HEK293T (cell line): ENCODE data around the gene PAPOLG.

Experiments used
- CTCF ChIA-PET: fragments of 350-600 bp; formaldehyde crosslinking; extraction: SDS; loops from one replicate; lab custom pipeline; 2021; ENCODE audit warnings: antibody characterized with exemption, inconsistent platforms; lab: Yijun Ruan, JAX
- POLR2A ChIA-PET: fragments of 350-600 bp; formaldehyde crosslinking; extraction: SDS; loops from one replicate; lab custom pipeline; 2020; ENCODE audit warnings: antibody characterized with exemption, inconsistent platforms; lab: Yijun Ruan, JAX
- DNase-seq: peaks from one replicate; pipeline ENCODE4 v3.0.0; 2012; ENCODE audit warnings: mixed read lengths; ENCODE audit errors: extremely low spot score
- ARNT ChIP-seq: fragments of 450-650 bp; IDR thresholded peaks from 2 replicates; pipeline ENCODE4 v1.6.1; 2017; ENCODE audit warnings: mild to moderate bottlenecking
- BHLHE40 ChIP-seq: fragments of 450-650 bp; IDR thresholded peaks from 2 replicates; pipeline ENCODE4 v1.6.1; 2016; ENCODE audit warnings: mild to moderate bottlenecking, moderate library complexity, borderline replicate concordance
- CTBP1 ChIP-seq: fragments of 450-650 bp; IDR thresholded peaks from 2 replicates; pipeline ENCODE4 v1.6.1; 2016; ENCODE audit warnings: borderline replicate concordance
- ELF4 ChIP-seq: fragments of 450-650 bp; IDR thresholded peaks from 2 replicates; pipeline ENCODE4 v1.6.1; 2017; ENCODE audit warnings: antibody characterized with exemption
- FOXA1 ChIP-seq: fragments of 450-650 bp; IDR thresholded peaks from 2 replicates; pipeline ENCODE4 v1.6.1; 2016; ENCODE audit warnings: mild to moderate bottlenecking
- FOXK2 ChIP-seq: fragments of 450-650 bp; IDR thresholded peaks from 2 replicates; pipeline ENCODE4 v1.6.1; 2016; ENCODE audit warnings: mild to moderate bottlenecking
- FOXM1 ChIP-seq: fragments of 450-650 bp; IDR thresholded peaks from 2 replicates; pipeline ENCODE4 v1.6.1; 2017; ENCODE audit warnings: mild to moderate bottlenecking, borderline replicate concordance
- HDGF ChIP-seq: fragments of 450-650 bp; IDR thresholded peaks from 2 replicates; pipeline ENCODE4 v1.6.1; 2017; ENCODE audit warnings: antibody characterized with exemption, borderline replicate concordance
- L3MBTL2 ChIP-seq: fragments of 450-650 bp; conservative IDR thresholded peaks from 2 replicates; pipeline ENCODE4 v1.6.1; 2016; ENCODE audit warnings: mild to moderate bottlenecking
- LEF1 ChIP-seq: fragments of 450-650 bp; IDR thresholded peaks from 2 replicates; pipeline ENCODE4 v1.6.1; 2017; ENCODE audit warnings: mild to moderate bottlenecking, borderline replicate concordance
- NFRKB ChIP-seq: fragments of 450-650 bp; IDR thresholded peaks from 2 replicates; pipeline ENCODE4 v1.6.1; 2016; ENCODE audit warnings: mild to moderate bottlenecking, moderate library complexity
- SP1 ChIP-seq: fragments of 450-650 bp; IDR thresholded peaks from 2 replicates; pipeline ENCODE4 v1.6.1; 2017
- SUZ12 ChIP-seq: fragments of 450-650 bp; IDR thresholded peaks from 2 replicates; pipeline ENCODE4 v1.6.1; 2016; ENCODE audit warnings: mild to moderate bottlenecking
- TARDBP ChIP-seq: fragments of 450-650 bp; IDR thresholded peaks from 2 replicates; pipeline ENCODE4 v1.6.1; 2016
- ZNF384 ChIP-seq: fragments of 450-650 bp; IDR thresholded peaks from 2 replicates; pipeline ENCODE4 v1.6.1; 2016
- TF ChIP-seq, protein P1 (sequence below): fragments of 450-650 bp; IDR thresholded peaks from 2 replicates; pipeline ENCODE4 v1.6.1; 2016

PAPOLG gene

DNA sequence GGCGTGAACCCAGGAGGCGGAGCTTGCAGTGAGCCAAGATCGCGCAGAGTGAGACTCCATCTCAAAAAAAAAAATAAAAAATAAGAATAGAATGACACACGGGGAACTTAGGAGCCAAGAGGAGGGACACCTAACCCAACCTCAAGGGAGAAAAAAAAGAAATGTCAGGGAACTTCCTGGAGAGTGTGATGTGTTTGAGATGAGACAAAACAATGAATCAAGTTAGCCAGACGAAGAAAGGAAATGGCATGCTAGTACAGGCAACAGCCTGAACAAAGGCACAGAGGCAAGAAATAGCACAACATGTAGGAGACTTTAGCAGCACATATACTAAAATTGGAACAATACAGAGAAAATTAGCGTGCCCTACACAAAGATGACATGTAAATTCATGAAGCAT lies 36.7 kb upstream of the PAPOLG start:
- ChIA-PET POLR2A (no interaction called here), CTCF (no interaction called here)
- TF ChIP-seq FOXM1 (no peak), SP1 (no peak), CTBP1 (no peak), TARDBP (no peak), L3MBTL2 (no peak), ARNT (no peak), ELF4 (no peak), FOXK2 (no peak), NFRKB (no peak), SUZ12 (no peak), FOXA1 (no peak)
- TF ChIP-seq, protein P1, sequence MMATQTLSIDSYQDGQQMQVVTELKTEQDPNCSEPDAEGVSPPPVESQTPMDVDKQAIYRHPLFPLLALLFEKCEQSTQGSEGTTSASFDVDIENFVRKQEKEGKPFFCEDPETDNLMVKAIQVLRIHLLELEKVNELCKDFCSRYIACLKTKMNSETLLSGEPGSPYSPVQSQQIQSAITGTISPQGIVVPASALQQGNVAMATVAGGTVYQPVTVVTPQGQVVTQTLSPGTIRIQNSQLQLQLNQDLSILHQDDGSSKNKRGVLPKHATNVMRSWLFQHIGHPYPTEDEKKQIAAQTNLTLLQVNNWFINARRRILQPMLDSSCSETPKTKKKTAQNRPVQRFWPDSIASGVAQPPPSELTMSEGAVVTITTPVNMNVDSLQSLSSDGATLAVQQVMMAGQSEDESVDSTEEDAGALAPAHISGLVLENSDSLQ, result no peak
- DNase-seq, result no peak

DNA sequence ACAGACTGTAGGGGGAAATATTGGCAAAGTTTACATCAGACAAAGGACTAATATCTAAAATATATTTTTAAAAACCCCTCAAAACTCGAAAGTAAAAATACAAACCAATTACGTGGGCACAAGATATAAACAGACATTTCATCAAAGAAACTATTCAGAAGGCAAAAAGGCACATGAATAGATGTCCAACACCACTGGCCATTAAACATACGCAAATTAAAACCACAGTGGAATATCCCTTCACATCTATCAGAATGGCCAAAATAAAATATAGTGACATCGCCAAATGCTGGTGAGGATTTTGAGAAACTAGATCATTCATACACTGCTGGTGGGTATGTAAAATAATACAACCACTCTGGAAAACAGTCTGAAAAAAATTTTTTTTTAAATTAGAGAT lies 30.6 kb upstream of the PAPOLG start:
- POLR2A ChIA-PET, result no interaction called here
- TF ChIP-seq CTBP1 (no peak), ELF4 (no peak), FOXA1 (no peak), BHLHE40 (no peak), FOXM1 (no peak)
- TF ChIP-seq, protein P1, result no peak
- no peak for DNase-seq
- CTCF ChIA-PET, result no interaction called here

DNA sequence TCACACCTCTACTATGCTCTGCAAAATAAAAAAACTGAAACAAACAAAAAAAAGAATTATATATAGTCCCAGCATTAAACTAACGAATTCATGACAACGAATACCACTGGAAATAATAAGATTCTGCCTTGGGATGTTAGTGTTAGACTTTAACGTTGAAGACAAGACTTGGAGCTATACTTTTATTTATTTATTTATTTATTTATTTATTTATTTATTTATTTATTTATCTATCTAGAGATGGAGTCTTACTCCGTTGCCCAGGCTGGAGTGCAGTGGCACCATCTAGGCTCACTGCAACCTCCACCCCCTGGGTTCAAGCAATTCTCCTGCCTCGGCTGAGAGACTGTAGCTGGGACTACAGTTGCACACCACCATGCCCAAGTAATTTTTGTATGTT lies 27.2 kb upstream of the PAPOLG start:
- no peak for DNase-seq
- ChIA-PET POLR2A (no interaction called here), CTCF (no interaction called here)
- no peak for TF ChIP-seq TARDBP
- TF ChIP-seq ZNF384, result no peak
- no peak for TF ChIP-seq L3MBTL2
- no peak for TF ChIP-seq BHLHE40
- no peak for TF ChIP-seq SP1
- no peak for TF ChIP-seq CTBP1
- TF ChIP-seq, protein P1, result no peak

DNA sequence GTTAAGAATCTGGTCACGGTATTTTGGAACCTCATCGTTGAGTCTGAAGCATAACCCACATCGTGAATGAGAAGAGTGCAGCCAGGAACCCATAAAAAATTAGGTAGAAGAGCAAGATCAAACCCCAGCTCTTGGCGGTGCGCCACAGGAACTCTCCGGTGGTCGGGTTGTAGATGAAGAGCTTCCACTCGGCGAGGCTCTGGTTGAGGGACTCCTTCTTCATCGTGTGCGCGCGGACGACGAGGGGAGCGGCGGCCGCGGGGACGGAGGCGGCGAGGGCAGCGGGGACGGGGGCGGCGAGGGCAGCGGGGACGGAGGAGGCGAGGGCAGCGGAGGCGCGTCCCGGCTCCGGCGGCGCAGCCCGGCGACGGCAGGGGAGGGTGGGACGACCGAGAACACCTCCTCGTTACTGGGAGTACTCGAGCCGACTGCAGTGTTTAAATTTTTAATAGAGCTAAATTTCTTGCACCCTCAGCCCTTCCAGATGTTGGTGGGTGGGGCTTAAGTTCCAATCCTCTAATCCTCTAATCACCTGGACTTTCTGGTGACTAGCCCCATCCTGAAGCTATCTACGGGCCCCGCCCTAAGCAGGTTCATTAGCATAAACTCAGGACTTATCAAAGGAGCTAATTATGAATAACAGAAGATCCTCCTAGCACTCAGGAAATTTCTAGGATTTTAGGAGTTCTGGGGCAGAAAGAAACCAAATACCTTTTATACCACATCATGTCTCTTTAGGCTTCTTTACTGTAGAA lies 20.4 kb upstream of the PAPOLG start:
- ChIA-PET CTCF (interaction anchor here (1.1 kb wide), 1 partner anchor 28 kb away, joined by 4 read pairs; no protein-coding TSS in a partner anchor), POLR2A (interaction anchor here (2.2 kb wide), 1 partner anchor 20 kb away, joined by 6 read pairs; the partner anchor contains the start of gene PAPOLG)
- DNase-seq, result peak; percentile 34
- TF ChIP-seq HDGF (no peak), FOXM1 (no peak), ZNF384 (no peak), FOXK2 (no peak), FOXA1 (no peak), L3MBTL2 (no peak), NFRKB (no peak), SUZ12 (no peak), ARNT (no peak), BHLHE40 (no peak), CTBP1 (no peak), LEF1 (no peak)

DNA sequence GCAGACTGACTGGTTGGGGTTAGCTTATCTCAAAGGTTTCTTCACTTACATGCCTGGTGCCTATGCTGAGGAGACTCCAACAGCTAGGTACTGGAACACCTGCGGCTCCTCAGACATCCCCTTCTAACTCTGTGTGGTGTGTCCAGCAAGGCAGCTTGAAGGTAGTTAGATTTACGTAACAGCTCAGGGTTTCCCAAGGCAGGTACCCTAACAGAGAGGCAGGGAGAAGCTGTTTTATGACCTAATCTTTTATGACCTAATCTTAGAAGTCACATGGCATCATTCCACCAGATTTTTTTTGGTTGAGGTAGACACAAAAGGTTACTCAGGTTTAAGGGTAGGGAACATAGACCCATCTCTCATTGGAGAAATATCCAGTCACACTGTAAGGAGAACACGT lies 17.4 kb upstream of the PAPOLG start:
- DNase-seq, result no peak
- no peak for TF ChIP-seq FOXM1
- no peak for TF ChIP-seq SP1
- no peak for TF ChIP-seq LEF1
- no peak for TF ChIP-seq TARDBP
- no peak for TF ChIP-seq FOXA1
- no peak for TF ChIP-seq ELF4
- no peak for TF ChIP-seq NFRKB
- no peak for TF ChIP-seq L3MBTL2
- TF ChIP-seq, protein P1, result no peak
- TF ChIP-seq ARNT, result no peak
- TF ChIP-seq ZNF384, result no peak
- no peak for TF ChIP-seq BHLHE40
- no peak for TF ChIP-seq SUZ12
- TF ChIP-seq CTBP1, result no peak
- no peak for TF ChIP-seq HDGF
- TF ChIP-seq FOXK2, result no peak
- ChIA-PET POLR2A (no interaction called here), CTCF (no interaction called here)
